NCI-H460 (cell line): Measurements from ENCODE around the gene TBC1D24. TPM values are rescaled to one million over a fixed set of nuclear protein-coding genes. Genes with fewer than 3 reads are reported as not detected.
A peak's percentile ranks its signal among the peaks of the same experiment; 100 is the strongest.

Source experiments
- DNase-seq: peaks from one replicate; pipeline ENCODE4 v3.0.0-alpha.2; 2016; ENCODE audit warnings: low read depth; ENCODE audit errors: extremely low read depth
- total RNA-seq: library from RNA; depleted of rRNA; stranded (reverse); fragments of >200 nt; shearing (Covaris generic); gene quantifications from 2 replicates; pipeline ENCODE4 v1.2.3, GENCODE V29; 2014

Gene TBC1D24
- total RNA-seq, 1 experiment from 2014 or later: 9.4 TPM

DNA sequence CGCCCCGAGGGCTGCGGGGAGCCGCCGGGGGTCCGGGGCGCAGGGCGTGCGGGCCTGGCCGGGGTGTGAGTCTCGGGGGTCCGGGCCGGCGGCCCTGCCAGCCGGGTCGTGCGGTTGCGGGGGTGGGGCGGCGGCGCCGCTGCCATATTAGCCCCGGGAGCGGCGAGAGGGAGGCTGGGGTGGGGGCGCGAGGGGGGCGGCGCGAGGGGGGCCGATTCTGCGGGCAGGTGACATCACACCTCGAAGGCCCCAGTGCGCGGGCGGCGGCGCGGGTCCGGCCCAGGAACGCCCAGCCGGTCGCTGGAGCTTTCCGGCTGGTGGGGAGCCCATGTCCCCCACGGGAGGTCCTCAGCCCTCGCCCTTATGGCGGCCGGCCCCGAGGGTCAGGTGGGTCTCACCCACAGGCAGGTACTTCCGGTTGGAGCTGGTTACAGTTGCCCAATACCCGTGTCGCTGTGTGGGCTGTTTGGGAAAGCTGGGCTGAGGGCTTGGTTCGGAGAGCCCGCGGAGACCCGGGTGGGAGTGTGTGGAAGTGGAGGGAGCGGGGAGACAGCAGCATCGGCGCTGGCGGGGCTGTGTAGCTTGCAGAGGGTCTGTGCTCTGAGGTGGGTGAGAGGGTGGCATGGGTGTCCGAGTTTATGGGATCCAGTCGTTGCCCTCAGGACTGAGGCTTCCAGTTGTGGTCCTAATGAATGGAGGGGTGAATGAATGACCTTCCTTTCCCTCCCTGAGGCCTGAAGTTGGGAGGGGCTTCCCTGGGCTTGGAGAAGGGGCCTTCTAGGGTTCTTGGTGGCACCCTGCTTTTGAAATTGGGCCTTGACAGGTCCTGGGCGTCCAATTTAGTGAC lies 39.6 kb downstream of the TBC1D24 start:
- DNase-seq: no peak

DNA sequence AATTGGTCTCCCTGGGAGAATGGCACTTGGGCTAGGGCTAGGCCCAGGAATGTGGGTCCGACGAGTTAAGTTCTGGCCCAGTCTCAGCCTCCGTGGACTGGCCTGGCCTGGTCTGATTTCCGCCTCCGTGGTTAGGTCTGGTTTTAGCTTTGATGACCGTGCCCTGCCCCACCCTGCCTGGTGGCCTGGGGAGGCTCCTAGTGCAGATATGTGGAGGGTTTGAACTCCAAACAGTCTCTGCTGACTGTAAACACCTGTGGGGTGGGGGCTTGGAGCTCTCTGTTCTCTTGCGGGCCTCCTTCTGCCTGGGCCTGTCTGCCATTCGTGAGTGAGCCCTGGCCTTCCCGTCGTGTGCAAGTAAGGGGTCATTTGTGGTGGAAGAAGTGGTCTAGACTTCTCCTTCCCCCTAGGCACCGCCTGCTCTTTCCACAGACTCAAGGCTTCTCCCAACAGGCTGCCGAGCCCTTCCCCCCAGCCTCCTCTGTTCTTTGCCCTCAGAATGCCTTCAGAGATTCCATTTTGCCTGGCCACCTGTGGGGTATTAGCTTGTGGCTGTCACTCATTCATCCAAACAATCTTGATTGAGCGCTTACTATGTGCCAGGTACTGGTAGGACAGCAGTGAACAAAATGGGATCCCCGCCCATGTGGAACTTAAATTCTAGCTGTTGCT lies 40.4 kb downstream of the TBC1D24 start:
- no peak for DNase-seq

DNA sequence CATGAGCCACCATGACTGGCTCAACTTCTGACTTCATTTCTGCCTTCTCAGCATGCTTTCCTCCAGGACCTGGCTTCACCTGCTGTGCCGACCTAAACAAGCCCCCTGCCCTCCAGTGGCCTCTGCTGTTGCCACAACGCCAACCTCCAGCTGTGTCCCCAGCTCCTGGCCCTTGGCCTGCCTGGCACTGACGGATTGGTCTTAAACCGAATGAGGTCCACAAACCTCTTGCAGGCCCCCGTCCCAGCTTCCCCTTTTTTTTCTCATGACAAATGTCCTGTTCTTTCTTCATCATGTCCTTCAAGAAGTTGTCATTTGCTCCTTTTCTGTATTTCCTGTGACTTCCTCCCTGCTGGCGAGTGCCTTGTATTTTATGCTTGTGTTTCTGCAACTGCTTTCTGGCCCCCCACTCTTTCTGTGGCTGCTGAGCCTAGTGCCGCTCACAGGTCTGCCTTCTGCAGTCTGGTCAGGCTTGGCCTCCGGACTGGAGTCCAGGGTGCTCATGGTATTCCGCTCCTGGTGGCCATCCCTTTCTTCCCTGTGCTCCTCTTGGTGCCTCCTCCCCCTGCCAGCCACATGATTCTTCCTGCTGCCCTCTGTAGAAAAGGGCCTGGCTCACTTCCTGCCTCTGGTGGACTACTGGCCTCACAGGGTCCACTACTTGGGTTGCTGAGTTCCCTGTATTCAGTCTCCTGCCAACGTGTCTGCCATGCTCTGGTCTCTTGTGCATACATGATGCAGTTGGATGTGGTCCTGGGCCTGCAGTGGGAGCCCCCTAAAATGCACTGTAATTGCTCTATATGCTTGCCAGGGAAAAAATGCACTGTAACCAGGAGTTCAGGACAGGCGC lies 41.7 kb downstream of the TBC1D24 start:
- no peak for DNase-seq

DNA sequence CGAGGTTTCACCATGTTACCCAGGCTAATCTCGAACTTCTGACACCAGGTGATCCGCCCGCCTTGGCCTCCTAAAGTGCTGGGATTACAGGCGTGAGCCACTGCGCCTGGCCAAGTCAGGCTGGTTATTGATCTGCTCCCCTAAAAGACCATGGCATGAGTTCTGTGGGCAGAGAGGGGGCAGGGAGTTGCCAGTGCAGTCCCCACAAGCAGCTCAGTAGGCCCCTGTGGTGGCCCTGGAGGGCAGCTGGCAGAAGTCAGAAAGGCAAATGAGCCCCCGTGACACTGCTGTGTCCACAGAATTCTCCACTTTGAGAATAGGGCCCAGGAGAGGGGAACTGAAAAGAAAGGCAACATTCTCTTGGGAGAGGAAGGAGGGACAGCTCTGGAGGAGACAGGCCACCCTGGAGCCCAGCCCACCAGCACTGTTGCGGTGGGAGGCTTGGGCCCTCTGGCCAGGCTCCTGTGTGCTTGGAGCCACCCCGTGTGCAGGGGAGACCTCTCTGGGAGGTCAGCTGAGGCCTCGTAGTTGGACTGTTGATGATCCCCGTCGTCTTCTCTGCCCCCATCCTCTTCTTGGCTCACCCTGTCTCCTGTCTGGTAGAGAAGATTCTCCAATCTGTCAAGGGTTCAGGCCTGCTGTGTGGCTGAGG lies 43.2 kb downstream of the TBC1D24 start:
- no peak for DNase-seq

DNA sequence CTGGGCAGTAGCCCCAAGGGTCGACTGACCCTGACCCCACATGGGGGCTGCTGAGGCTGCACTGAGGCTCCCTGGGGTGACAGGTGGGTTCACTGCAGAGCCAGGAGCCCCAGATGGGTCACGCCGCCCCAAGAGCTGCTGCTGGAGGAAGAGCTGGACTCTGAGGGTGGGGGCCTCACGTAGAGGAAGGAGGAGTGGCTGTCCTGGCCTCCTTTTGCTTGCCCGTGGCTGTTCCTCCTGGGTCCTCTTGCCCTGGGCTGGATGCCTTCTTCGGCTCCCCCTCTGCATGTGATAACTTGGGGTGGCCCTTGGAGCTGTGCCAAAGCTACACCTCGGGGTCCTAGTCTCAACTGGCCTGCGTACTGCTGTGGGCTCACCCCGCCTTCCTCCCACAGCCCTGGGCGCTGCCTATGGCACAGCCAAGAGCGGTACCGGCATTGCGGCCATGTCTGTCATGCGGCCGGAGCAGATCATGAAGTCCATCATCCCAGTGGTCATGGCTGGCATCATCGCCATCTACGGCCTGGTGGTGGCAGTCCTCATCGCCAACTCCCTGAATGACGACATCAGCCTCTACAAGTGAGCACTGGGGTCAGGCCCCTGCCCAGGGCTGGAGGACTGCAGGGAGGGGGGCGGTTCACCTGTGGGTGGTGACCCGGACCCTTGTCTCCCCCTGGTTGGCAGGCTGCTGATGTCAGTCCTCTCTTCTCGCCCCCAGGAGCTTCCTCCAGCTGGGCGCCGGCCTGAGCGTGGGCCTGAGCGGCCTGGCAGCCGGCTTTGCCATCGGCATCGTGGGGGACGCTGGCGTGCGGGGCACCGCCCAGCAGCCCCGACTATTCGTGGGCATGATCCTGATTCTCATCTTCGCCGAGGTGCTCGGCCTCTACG lies 44.1 kb downstream of the TBC1D24 start:
- DNase-seq: no peak

DNA sequence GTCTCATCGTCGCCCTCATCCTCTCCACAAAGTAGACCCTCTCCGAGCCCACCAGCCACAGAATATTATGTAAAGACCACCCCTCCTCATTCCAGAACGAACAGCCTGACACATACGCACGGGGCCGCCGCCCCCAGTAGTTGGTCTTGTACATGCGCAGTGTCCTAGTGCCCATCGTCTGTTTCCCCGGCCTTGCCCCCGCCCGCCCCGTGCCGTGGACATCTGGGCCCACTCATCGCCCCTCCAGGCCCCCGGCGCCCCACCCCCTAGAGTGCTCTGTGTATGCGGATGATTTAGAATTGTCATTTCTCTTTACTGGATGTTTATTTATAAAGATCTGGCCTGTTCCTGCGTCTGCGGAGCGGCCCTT lies 44.8 kb downstream of the TBC1D24 start:
- DNase-seq: no peak

DNA sequence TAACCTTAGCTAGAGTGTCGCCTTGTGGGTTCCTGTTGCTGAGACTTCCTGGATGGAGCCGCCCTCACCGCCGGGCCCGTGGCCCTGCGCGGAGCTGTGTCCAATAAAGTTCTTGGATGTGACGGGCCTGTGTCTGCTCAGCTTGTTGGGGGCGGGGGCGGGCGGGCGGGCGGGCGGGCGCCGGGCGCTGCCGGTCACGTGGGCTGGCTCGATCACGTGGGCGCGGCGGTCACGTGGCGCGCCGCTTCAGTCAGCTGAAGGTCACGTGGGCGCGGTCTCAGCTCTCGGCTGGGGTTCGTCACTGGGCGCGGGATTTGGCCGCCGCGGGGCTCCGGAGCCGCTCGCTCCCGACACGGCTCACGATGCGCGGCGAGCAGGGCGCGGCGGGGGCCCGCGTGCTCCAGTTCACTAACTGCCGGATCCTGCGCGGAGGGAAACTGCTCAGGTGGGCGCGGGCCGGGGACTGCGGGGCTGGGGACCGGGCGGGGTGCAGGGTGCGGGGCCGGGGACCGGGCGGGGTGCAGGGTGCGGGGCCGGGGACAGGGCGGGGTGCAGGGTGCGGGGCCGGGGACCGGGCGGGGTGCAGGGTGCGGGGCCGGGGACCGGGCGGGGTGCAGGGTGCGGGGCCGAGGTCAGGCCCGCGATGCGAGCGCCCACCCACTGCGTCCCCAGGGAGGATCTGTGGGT lies 45.3 kb downstream of the TBC1D24 start, which contains the start of gene AMDHD2:
TSS of gene AMDHD2 (plus strand) at position 275 of the 687 bp plus-strand sequence. CDS start at position 363, 88 bp downstream.
- DNase-seq: peak; percentile 81

DNA sequence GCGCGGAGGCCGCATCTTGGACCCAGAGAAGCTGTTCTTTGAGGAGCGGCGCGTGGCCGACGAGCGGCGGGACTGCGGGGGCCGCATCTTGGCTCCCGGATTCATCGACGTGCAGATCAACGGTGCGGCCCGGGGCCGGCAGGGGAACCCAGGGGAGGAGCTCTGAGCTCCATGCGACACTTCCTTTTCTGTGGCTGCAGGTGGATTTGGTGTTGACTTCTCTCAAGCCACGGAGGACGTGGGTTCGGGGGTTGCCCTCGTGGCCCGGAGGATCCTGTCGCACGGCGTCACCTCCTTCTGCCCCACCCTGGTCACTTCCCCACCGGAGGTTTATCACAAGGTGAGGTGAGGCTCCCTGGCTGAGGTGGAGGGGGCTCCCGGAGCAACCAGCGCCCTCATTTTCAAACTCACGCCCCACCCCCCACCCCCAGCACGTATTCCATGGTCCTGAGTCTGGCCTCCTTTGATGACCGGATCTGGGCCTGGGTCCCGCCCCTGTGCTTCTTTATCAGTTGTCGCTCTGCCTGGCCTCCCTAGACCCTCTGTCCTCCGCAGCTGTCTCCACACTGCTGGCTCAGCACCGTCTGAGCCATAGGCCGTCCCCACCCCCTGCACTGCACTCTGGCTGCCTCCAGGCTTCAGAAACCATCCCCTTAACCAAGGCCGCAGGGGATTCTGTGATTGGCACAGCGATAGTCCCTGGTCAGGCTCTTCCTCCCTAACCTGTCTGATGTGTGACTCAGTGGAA lies 46.0 kb downstream of the TBC1D24 start:
- DNase-seq: no peak

DNA sequence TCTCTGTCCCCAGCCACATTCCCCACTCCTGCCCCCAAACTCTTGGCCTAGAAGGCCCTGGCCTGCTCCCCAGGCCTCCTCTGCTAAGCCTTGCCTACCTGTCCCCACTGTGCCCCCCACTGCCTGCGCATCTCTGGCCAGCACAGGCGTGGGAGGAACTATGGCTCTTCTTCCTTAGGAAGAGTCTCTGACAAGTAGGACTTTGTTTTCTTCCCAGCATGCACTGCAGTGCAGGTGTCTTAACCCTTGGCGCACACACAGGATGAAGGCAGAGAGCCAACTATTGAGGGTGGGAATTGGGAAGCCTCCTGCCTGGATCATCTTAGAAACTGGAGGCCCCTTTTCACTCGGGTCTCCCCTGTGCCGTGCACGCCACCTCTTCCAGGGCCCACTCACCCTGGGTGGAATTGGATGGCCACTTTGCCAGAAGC lies 48.9 kb downstream of the TBC1D24 start:
- no peak for DNase-seq

DNA sequence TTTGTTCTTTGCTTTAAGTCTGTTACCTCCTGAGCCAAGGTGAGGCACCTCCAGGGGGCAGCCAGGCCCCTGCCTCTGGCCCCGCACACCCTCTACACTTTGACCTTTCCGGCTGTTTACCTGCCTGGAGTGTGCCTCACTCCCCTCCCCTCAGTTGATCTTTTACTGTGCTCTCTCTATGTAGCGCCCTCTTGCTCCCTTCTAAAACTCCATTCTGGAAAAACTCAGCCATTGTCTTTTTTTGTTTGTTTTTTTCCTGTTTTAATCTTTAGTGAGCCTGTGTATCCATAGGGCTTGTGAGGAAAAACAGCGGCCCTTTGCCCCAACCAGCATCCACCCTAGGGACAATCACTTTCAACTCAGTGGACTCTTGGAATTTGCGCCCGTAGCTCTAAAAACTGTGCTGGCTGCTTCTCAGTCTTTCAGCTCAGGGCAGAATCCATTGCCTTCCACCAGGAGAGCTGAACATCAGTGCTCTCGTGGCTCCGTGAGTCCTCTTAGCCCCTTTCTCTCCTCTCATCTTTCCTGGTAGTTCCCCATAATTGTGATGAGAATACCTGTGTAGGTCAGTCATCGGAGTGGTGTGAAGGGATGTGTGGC lies 49.5 kb downstream of the TBC1D24 start:
- DNase-seq: no peak

DNA sequence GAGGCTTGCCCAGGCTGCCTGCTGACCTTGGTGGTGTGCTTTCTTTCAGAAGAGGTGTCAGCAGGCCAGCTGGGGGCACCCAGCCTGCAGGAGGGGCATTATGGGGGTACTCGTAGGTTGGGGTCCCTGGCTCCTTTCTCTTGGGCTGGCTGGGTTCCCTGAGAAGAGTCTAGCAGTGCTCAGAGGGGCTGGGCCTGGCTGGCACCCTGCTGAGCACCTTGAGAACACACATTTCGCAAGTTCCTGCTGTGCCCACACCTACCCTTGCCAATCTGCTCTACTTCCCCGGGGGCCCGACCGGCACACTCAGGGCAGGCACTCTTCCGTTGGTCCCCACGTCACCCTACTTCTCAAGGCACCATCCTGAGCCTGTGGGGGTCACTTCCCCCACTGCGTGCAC lies 51.2 kb downstream of the TBC1D24 start:
- DNase-seq: no peak

DNA sequence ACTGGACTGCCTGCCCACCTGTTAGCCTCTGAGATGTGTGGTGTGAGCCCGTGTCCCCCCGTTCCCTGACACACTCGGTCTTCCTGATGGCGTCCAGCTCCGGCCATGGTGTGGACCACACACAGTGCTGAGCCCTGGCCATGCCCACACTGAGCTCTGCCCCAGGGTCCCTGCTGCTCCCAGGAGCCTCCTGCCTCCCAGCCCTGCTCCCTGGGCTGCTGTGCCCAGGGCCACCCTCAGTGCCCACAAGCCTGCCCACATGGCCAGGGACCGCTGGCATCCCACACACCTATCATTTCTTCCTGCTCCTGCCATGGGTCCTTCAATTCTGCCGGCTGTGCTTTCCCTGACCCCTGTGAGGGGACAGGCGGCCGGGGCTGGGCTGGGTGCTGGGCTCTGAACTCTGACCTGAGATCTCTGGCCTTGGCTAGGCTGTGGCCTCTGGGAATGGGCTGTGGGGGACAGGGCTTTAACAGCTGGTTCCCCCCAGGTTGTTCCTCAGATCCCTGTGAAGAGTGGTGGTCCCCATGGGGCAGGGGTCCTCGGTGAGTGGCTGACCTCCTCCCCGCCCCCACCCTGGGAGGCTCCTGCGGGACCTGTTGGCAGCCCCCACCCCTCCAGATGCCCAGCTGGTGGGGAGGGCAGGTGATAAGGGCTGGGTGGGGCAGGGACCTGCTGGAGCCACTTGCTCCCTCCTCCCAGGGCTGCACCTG lies 52.3 kb downstream of the TBC1D24 start:
- no peak for DNase-seq

DNA sequence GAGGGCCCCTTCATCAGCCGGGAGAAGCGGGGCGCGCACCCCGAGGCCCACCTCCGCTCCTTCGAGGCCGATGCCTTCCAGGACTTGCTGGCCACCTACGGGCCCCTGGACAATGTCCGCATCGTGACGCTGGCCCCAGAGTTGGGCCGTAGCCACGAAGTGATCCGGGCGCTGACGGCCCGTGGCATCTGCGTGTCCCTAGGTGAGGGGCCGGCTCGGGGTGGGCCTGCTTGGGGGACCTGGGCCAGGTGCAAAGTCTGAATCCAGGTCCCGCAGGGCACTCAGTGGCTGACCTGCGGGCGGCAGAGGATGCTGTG lies 52.8 kb downstream of the TBC1D24 start:
- no peak for DNase-seq

DNA sequence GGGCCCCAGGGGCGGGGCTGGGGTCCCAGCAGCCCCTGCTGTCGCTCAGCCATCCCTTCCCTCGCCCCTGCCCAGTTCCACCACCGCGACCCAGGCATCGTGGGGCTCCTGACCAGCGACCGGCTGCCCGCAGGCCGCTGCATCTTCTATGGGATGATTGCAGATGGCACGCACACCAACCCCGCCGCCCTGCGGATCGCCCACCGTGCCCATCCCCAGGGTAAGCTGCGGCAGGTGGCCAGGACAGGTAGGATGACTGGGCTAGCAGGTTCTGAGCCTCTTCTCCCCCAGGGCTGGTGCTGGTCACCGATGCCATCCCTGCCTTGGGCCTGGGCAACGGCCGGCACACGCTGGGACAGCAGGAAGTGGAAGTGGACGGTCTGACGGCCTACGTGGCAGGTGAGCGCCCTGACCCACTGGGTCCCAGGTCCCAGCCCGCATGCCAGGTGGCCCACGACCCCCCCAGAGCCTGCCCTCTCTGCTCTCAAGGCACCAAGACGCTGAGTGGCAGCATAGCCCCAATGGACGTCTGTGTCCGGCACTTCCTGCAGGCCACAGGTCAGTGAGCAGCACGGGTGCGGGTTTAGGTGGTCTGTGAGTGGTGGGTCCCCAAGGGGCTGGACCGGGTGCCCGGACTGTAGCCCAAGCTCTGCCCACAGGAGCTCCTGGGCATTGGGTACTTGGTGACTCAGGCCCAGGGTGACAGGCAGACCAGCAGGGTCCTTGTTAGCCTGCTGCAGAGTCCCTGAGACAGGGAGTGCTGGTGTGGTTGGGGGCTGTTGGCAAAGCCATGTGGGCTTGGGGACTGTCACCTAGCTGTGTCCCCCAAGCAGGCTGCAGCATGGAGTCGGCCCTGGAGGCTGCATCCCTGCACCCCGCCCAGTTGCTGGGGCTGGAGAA lies 53.5 kb downstream of the TBC1D24 start:
- no peak for DNase-seq

DNA sequence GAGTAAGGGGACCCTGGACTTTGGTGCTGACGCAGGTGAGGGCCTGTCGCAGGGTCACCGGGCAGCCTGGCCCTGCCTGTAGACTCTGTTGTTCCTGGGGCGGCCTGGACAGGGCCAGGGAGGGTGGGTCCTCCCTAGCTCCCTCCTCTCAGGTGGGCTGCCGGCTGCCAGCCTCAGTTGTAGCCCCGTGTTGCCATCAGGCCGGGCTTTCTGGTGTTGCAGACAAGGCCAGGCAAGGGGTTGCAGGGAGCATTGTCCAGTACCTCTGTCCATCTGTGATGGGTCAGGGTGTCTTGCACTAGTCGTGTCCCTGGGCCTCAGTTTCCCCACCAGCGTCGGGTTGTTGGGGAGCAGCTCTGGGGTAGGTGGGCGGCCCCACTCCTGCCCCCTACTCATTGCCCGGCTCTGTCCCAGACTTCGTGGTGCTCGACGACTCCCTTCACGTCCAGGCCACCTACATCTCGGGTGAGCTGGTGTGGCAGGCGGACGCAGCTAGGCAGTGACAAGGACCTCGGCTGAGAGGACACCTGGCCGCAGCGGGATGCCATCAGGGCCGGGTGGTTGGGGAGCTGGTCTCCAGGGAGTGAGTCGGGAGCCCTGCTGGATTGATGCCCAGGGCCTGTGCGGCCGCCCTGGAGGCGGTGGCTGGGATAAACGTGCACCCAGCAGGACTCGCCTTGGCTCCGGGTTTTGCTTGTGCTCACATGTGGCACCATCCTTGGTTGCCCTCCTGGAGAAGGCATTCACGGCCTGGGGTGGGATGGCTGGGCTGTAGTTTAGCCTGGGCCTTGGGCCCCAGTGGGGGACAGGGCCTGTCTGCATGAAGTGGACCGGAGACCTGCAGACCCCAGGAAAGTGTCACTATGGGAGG lies 54.4 kb downstream of the TBC1D24 start:
- no peak for DNase-seq
